ENCODE data around the gene TRABD. TPM values are rescaled to one million over a fixed set of nuclear protein-coding genes. Genes with fewer than 3 reads are reported as not detected.
"Not testable (repeated sequence)": the region's sequence is repeated elsewhere in the genome, so short reads cannot be mapped to it uniquely, and the experiment has no call there.

Gene TRABD, protein sequence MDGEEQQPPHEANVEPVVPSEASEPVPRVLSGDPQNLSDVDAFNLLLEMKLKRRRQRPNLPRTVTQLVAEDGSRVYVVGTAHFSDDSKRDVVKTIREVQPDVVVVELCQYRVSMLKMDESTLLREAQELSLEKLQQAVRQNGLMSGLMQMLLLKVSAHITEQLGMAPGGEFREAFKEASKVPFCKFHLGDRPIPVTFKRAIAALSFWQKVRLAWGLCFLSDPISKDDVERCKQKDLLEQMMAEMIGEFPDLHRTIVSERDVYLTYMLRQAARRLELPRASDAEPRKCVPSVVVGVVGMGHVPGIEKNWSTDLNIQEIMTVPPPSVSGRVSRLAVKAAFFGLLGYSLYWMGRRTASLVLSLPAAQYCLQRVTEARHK
- polyA plus RNA-seq (22.7 to 38.0 TPM (median 31.7 TPM) in 3 replicates), polyA minus RNA-seq (13.1 to 52.8 TPM (median 16.4 TPM) in 3 replicates)
- 19.8 TPM for polyA plus RNA-seq (2011; ENCODE audit: low read depth)
- polyA plus RNA-seq (2011; cell fraction: cytosol; rRNA removed) = 14.9 and 35.0 TPM in 2 replicates
- 72.7 and 96.3 TPM in 2 replicates for polyA plus RNA-seq (2011; cell fraction: nucleus; rRNA removed)
- 31.1 and 41.3 TPM in 2 replicates for polyA plus RNA-seq (2012; ENCODE audit: low replicate concordance)
- polyA minus RNA-seq (2011; cell fraction: cytosol; rRNA and poly(A)+ RNA removed) = 34.7 TPM
- polyA minus RNA-seq (2011; cell fraction: nucleus; rRNA and poly(A)+ RNA removed) = 22.4 and 22.9 TPM in 2 replicates

DNA sequence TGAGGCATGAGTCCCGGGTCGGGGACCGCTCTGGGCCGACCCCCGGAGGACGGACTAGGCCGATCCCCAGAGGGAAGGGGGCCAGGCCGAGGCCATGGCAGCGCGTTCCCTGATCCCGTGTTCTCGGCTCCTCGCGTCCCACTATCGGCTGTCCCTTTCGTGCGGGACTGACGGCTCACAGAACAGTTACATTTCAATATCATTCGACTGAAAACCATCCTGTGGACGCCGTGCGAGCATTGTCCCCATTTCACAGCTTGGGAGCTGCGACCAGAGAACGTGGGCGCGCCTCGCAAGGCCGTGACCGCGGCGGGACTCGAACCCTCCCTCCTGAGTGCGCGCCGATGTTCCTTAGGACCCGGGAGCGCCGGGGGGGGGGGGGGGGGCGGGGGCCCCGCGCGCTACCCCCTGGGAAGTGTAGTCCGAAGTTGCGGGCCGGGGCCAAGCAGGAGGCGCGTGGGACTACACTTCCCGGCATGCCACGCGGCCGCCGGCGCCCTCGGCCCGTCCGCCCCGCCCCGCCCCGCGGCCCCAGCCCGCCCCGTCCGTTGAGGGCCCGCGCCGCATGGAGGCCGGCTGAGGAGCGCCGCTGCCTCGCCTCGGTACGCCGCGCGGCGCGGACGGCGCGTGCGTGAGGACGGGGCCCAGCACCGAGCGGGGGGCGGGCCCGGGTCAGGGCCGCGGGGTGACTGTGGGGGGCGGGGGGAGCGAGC, at the start of gene TRABD:
Gene TRABD (plus strand): TSS at position 539 of the 713 bp plus-strand sequence. CDS start 7,148 bp downstream, outside the sequence.
- peaks cover 0 to 4% of the 10 kb centered on the region in 2 experiments for H3K36me3 ChIP-seq (ENCODE audit: control insufficient read depth in 2 of 2, extremely low read depth in 1 of 2, insufficient read depth in 2 of 2, low read length in 2 of 2)
- DNase-seq (ENCODE audit: low read depth, low spot score) = peak; percentile 35
- H2AFZ ChIP-seq (ENCODE audit: control insufficient read depth, low read length) = peak within 1 kb of the TSS; percentile 83
- FAIRE-seq = no peak
- no peaks in the 10 kb centered on the region for H3K9me1 ChIP-seq (ENCODE audit: control insufficient read depth, extremely low read depth, insufficient read depth, low read length)
- peaks cover 15% of the 10 kb centered on the region for H3K4me1 ChIP-seq (ENCODE audit: control insufficient read depth, extremely low read depth, insufficient read depth, low read length)
- H3K27ac ChIP-seq (ENCODE audit: control insufficient read depth, insufficient read depth, low read length) = peak within 1 kb of the TSS; percentile 58
- H3K4me3 ChIP-seq (ENCODE audit: control insufficient read depth in 2 of 3, extremely low read depth in 1 of 3, insufficient read depth in 2 of 3, low read depth in 1 of 3, low read length in 3 of 3) = peak within 1 kb of the TSS; percentile 63 to 81 (median 64)
- no peaks in the 10 kb centered on the region for H3K27me3 ChIP-seq (ENCODE audit: control insufficient read depth, extremely low read depth, insufficient read depth, low read length)
- no peaks in the 10 kb centered on the region for H3K9me3 ChIP-seq (ENCODE audit: control insufficient read depth, low read depth, low read length)
- dilution Hi-C loops (cut with MboI; ENCODE audit: extremely low pct_ligation_motif_present, low sequenced_read_pairs) = no loop called here
- H4K20me1 ChIP-seq (ENCODE audit: control insufficient read depth, extremely low read depth, insufficient read depth, low read length) = peaks cover 3% of the 10 kb centered on the region
- H3K79me2 ChIP-seq (ENCODE audit: control insufficient read depth, insufficient read depth, low read length) = peaks cover 35% of the 10 kb centered on the region
- peak within 1 kb of the TSS; percentile 78 for H3K4me2 ChIP-seq (ENCODE audit: control insufficient read depth, extremely low read depth, insufficient read depth, low read depth, low read length)
- no peak for TF ChIP-seq EZH2 (IDR thresholded peaks at IDR 0.05; ENCODE audit: low read length)
- TF ChIP-seq, protein P1, sequence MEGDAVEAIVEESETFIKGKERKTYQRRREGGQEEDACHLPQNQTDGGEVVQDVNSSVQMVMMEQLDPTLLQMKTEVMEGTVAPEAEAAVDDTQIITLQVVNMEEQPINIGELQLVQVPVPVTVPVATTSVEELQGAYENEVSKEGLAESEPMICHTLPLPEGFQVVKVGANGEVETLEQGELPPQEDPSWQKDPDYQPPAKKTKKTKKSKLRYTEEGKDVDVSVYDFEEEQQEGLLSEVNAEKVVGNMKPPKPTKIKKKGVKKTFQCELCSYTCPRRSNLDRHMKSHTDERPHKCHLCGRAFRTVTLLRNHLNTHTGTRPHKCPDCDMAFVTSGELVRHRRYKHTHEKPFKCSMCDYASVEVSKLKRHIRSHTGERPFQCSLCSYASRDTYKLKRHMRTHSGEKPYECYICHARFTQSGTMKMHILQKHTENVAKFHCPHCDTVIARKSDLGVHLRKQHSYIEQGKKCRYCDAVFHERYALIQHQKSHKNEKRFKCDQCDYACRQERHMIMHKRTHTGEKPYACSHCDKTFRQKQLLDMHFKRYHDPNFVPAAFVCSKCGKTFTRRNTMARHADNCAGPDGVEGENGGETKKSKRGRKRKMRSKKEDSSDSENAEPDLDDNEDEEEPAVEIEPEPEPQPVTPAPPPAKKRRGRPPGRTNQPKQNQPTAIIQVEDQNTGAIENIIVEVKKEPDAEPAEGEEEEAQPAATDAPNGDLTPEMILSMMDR (optimal IDR thresholded peaks at IDR 0.05 in 1 of 3, IDR thresholded peaks at IDR 0.05 in 1 of 3, conservative IDR thresholded peaks at IDR 0.05 in 1 of 3; ENCODE audit: extremely low read depth in 1 of 3, insufficient read depth in 2 of 3, low read length in 3 of 3) = no peak
- H3K9ac ChIP-seq (ENCODE audit: control insufficient read depth, extremely low read depth, insufficient read depth, low read length) = peak within 1 kb of the TSS; percentile 82

DNA sequence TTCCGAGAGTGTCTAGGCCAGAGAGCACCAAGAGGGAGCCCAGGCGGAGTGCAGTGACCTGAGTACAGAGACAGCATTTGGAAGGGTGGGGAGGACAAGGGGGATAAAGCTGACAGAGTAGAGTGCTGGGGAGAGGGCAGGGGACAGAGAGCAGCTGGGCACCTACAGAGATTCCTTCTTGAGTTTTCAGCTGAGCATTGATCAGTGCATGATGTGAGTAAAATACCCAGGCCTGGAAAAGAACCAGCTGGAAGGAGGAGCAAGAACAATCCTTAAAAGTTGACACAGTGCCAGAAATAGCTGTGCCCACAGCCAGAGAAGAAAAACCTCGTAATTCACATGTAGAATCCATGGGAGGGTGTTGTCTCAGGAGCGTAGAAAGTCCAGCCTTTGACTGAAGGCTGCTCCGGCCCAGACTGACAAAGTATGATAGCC, 49.1 kb upstream of the TRABD start:
- dilution Hi-C loops (cut with MboI; ENCODE audit: extremely low pct_ligation_motif_present, low sequenced_read_pairs) = no loop called here
- TF ChIP-seq EZH2 (IDR thresholded peaks at IDR 0.05; ENCODE audit: low read length) = no peak
- TF ChIP-seq, protein P1 (optimal IDR thresholded peaks at IDR 0.05 in 1 of 3, IDR thresholded peaks at IDR 0.05 in 1 of 3, conservative IDR thresholded peaks at IDR 0.05 in 1 of 3; ENCODE audit: extremely low read depth in 1 of 3, insufficient read depth in 2 of 3, low read length in 3 of 3) = no peak

GRCh38 chr22:50137277-50137676, 48.4 kb upstream of the TRABD start:
- H3K4me2 ChIP-seq (ENCODE audit: control insufficient read depth, extremely low read depth, insufficient read depth, low read depth, low read length); H3K9ac ChIP-seq (ENCODE audit: control insufficient read depth, extremely low read depth, insufficient read depth, low read length); H3K79me2 ChIP-seq (ENCODE audit: control insufficient read depth, insufficient read depth, low read length); H3K4me1 ChIP-seq (ENCODE audit: control insufficient read depth, extremely low read depth, insufficient read depth, low read length); H3K36me3 ChIP-seq (ENCODE audit: control insufficient read depth in 2 of 2, extremely low read depth in 1 of 2, insufficient read depth in 2 of 2, low read length in 2 of 2); dilution Hi-C loops (cut with MboI; ENCODE audit: extremely low pct_ligation_motif_present, low sequenced_read_pairs); H3K27me3 ChIP-seq (ENCODE audit: control insufficient read depth, extremely low read depth, insufficient read depth, low read length); H4K20me1 ChIP-seq (ENCODE audit: control insufficient read depth, extremely low read depth, insufficient read depth, low read length); H3K27ac ChIP-seq (ENCODE audit: control insufficient read depth, insufficient read depth, low read length); H2AFZ ChIP-seq (ENCODE audit: control insufficient read depth, low read length); H3K4me3 ChIP-seq (ENCODE audit: control insufficient read depth in 2 of 3, extremely low read depth in 1 of 3, insufficient read depth in 2 of 3, low read depth in 1 of 3, low read length in 3 of 3); H3K9me3 ChIP-seq (ENCODE audit: control insufficient read depth, low read depth, low read length); DNase-seq (ENCODE audit: low read depth, low spot score); H3K9me1 ChIP-seq (ENCODE audit: control insufficient read depth, extremely low read depth, insufficient read depth, low read length); FAIRE-seq: not testable (repeated sequence)

More for the DNA sequence above, 49.1 kb upstream of the TRABD start:
- Histone ChIP-seq H3K27ac (ENCODE audit: control insufficient read depth, insufficient read depth, low read length) (no peak overlapping the region), H3K4me1 (ENCODE audit: control insufficient read depth, extremely low read depth, insufficient read depth, low read length) (no peaks in the 10 kb centered on the region), H3K4me3 (ENCODE audit: control insufficient read depth in 2 of 3, extremely low read depth in 1 of 3, insufficient read depth in 2 of 3, low read depth in 1 of 3, low read length in 3 of 3) (no peak overlapping the region), H3K9me1 (ENCODE audit: control insufficient read depth, extremely low read depth, insufficient read depth, low read length) (no peaks in the 10 kb centered on the region), H3K9ac (ENCODE audit: control insufficient read depth, extremely low read depth, insufficient read depth, low read length) (no peak overlapping the region), H3K79me2 (ENCODE audit: control insufficient read depth, insufficient read depth, low read length) (no peaks in the 10 kb centered on the region), H3K36me3 (ENCODE audit: control insufficient read depth in 2 of 2, extremely low read depth in 1 of 2, insufficient read depth in 2 of 2, low read length in 2 of 2) (no peaks in the 10 kb centered on the region), H3K9me3 (ENCODE audit: control insufficient read depth, low read depth, low read length) (peaks cover 2% of the 10 kb centered on the region), H4K20me1 (ENCODE audit: control insufficient read depth, extremely low read depth, insufficient read depth, low read length) (no peaks in the 10 kb centered on the region), H2AFZ (ENCODE audit: control insufficient read depth, low read length) (no peak overlapping the region), H3K27me3 (ENCODE audit: control insufficient read depth, extremely low read depth, insufficient read depth, low read length) (no peaks in the 10 kb centered on the region), H3K4me2 (ENCODE audit: control insufficient read depth, extremely low read depth, insufficient read depth, low read depth, low read length) (no peak overlapping the region)
- no peak for DNase-seq (ENCODE audit: low read depth, low spot score)
- no peak for FAIRE-seq

All from keratinocyte (primary cell).